ENCODE results near the gene DIS3L2. TPM values are rescaled to one million over a fixed set of nuclear protein-coding genes. Genes with fewer than 3 reads are reported as not detected.
"Not testable (repeated sequence)": the region's sequence is repeated elsewhere in the genome, so short reads cannot be mapped to it uniquely, and the experiment has no call there.

The DIS3L2 gene
- total RNA-seq, 1 experiment from 2014 or later, result 22.7 TPM

DNA sequence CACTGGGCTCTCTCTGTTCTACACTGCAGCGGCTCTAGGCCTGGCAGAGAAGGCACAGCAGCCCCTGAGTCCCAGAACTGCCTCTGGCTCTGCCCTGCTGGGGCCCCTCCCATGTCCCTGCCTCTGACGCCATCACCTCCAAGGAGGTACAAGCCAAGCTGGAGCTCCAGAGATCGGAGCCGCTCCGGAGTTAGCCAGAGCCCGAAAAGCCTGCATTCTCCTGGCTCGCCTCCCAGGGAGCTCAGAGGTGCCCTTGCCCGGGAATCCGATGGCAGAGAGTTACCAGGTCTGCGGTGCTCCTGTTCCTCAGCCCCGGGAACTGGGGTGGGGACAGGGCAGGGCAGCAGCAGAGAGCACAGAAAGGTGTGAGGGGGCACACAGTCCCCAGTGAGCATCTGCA lies 370.1 kb downstream of the DIS3L2 start:
- not testable (repeated sequence) for H3K27me3 ChIP-seq (ENCODE audit: control insufficient read depth, insufficient read depth, low read length); H3K4me3 ChIP-seq (ENCODE audit: insufficient read depth, low read depth, low read length); DNase-seq; H3K36me3 ChIP-seq (replicated peaks; ENCODE audit: control insufficient read depth, insufficient read depth, low read length)

DNA sequence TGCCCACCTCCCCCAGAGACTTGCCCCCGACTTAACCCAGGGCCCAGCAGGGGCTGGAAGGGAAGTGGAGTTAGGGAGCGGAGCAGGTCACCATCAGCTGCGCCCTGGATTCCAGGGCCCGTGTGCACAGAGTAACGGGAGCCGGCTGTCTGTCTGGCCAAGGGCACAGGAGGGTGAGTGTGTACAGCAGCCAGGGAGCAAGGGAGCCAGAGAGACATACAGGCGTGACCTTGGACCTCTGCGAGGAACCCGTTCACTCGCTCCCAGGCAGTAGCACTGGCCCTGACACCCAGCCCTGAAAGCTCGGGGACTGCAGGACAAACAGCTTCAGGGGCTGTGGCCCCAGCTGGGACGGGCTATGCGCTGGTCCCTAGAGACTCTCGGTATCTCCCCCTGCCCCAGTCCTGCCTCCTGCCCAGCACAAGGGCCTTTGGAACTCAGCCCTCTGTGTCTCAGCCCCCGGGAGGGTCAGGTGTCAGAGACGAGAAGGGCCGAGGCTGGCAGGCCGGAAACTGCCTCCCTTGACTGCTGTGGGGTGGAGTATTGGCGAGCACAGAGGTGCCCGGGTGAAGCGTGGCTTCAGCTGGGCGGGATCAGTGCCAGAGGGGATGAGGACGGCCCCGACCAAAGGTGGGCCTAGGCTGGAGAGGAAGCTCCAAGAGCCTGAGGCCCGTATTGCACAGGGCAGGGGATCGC lies 370.9 kb downstream of the DIS3L2 start:
- H3K27me3 ChIP-seq (ENCODE audit: control insufficient read depth, insufficient read depth, low read length); DNase-seq; H3K36me3 ChIP-seq (replicated peaks; ENCODE audit: control insufficient read depth, insufficient read depth, low read length); H3K4me3 ChIP-seq (ENCODE audit: insufficient read depth, low read depth, low read length): not testable (repeated sequence)

- no peak overlapping the region for H3K4me3 ChIP-seq (ENCODE audit: insufficient read depth, low read depth, low read length)
- H3K27me3 ChIP-seq (ENCODE audit: control insufficient read depth, insufficient read depth, low read length), result no peaks in the 10 kb centered on the region
- no peaks in the 10 kb centered on the region for H3K36me3 ChIP-seq (replicated peaks; ENCODE audit: control insufficient read depth, insufficient read depth, low read length)
- DNase-seq, result peak; percentile 54
Observed at GRCh38 chr2:232332940-232333259, 371.4 kb downstream of the DIS3L2 start.

DNA sequence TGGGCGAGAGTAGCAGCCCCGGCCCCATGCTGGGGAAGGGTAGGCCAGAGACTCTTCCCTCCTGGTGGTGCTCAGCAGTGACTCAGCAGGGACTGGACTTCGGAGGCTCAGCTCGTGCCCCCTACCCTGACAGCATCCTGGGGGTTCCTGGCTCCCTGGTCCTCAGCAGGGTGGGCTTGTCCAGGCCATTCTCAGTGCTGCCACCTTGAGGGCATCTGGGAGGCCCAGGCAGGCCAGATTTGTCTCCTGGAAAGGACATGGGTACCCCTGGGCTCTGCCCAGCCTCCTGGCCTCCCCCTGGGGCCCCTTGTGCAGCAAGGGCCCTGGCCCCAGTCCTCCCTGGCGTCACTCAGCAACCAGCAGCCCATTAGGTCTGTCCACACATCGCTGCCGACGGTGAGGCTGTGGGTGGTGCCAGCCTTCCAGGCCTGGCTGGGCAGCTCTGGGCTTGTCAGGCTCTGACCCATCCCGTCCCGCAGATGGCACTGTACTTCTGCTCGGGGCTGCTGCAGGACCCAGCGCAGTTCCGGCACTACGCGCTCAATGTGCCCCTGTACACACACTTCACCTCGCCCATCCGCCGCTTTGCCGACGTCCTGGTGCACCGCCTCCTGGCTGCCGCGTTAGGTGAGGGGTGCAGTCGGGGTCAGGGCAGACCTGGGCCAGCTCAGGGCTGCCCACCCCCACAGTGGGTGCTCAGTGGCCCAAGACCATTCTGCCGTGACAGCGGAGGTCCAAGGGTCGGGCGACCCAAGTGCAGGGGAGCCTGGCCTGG lies 372.0 kb downstream of the DIS3L2 start:
- peak; percentile 86 for DNase-seq
- Histone ChIP-seq H3K27me3 (ENCODE audit: control insufficient read depth, insufficient read depth, low read length) (no peaks in the 10 kb centered on the region), H3K36me3 (replicated peaks; ENCODE audit: control insufficient read depth, insufficient read depth, low read length) (no peaks in the 10 kb centered on the region), H3K4me3 (ENCODE audit: insufficient read depth, low read depth, low read length) (no peak overlapping the region)

GRCh38 chr2:232334136-232334884 lies 372.8 kb downstream of the DIS3L2 start:
- not testable (repeated sequence) for H3K4me3 ChIP-seq (ENCODE audit: insufficient read depth, low read depth, low read length); DNase-seq; H3K27me3 ChIP-seq (ENCODE audit: control insufficient read depth, insufficient read depth, low read length); H3K36me3 ChIP-seq (replicated peaks; ENCODE audit: control insufficient read depth, insufficient read depth, low read length)

- not testable (repeated sequence) for H3K36me3 ChIP-seq (replicated peaks; ENCODE audit: control insufficient read depth, insufficient read depth, low read length); H3K4me3 ChIP-seq (ENCODE audit: insufficient read depth, low read depth, low read length); H3K27me3 ChIP-seq (ENCODE audit: control insufficient read depth, insufficient read depth, low read length); DNase-seq
Observed at GRCh38 chr2:232334885-232335205, 373.3 kb downstream of the DIS3L2 start.

- H3K4me3 ChIP-seq (ENCODE audit: insufficient read depth, low read depth, low read length); H3K36me3 ChIP-seq (replicated peaks; ENCODE audit: control insufficient read depth, insufficient read depth, low read length); H3K27me3 ChIP-seq (ENCODE audit: control insufficient read depth, insufficient read depth, low read length): not testable (repeated sequence)
- peak; percentile 80 for DNase-seq
Observed at GRCh38 chr2:232335206-232335858, 373.8 kb downstream of the DIS3L2 start.

DNA sequence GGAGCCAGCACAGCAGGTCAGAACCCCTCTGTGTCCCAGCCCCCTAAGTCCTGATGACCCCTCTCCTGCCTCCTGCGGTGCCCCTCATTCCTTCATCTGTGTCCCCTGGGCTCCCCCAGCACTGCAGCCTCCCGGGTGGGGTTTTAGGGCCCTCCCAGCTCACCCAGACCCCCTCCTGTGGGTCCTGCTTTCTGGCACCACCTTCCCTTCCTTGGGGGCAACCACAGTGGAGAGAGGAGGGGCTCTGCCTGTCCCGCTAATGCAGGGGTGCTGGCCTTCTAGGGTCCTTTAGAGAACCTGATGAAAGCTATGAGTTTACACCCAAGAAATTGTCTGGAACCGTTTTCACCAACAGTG lies 374.3 kb downstream of the DIS3L2 start:
- no peaks in the 10 kb centered on the region for H3K27me3 ChIP-seq (ENCODE audit: control insufficient read depth, insufficient read depth, low read length)
- H3K36me3 ChIP-seq (replicated peaks; ENCODE audit: control insufficient read depth, insufficient read depth, low read length), result no peaks in the 10 kb centered on the region
- H3K4me3 ChIP-seq (ENCODE audit: insufficient read depth, low read depth, low read length), result no peak overlapping the region
- DNase-seq, result no peak

GRCh38 chr2:232336241-232336736 lies 374.8 kb downstream of the DIS3L2 start:
- Histone ChIP-seq H3K4me3 (ENCODE audit: insufficient read depth, low read depth, low read length) (no peak overlapping the region), H3K36me3 (replicated peaks; ENCODE audit: control insufficient read depth, insufficient read depth, low read length) (no peaks in the 10 kb centered on the region), H3K27me3 (ENCODE audit: control insufficient read depth, insufficient read depth, low read length) (no peaks in the 10 kb centered on the region)
- no peak for DNase-seq

GRCh38 chr2:232336981-232337720 lies 375.6 kb downstream of the DIS3L2 start:
- Histone ChIP-seq H3K36me3 (replicated peaks; ENCODE audit: control insufficient read depth, insufficient read depth, low read length) (no peaks in the 10 kb centered on the region), H3K4me3 (ENCODE audit: insufficient read depth, low read depth, low read length) (no peak overlapping the region), H3K27me3 (ENCODE audit: control insufficient read depth, insufficient read depth, low read length) (no peaks in the 10 kb centered on the region)
- no peak for DNase-seq

GRCh38 chr2:232338094-232338758 lies 376.7 kb downstream of the DIS3L2 start:
- not testable (repeated sequence) for H3K4me3 ChIP-seq (ENCODE audit: insufficient read depth, low read depth, low read length); H3K27me3 ChIP-seq (ENCODE audit: control insufficient read depth, insufficient read depth, low read length); H3K36me3 ChIP-seq (replicated peaks; ENCODE audit: control insufficient read depth, insufficient read depth, low read length); DNase-seq

- no peaks in the 10 kb centered on the region for H3K27me3 ChIP-seq (ENCODE audit: control insufficient read depth, insufficient read depth, low read length)
- H3K36me3 ChIP-seq (replicated peaks; ENCODE audit: control insufficient read depth, insufficient read depth, low read length), result no peaks in the 10 kb centered on the region
- no peak overlapping the region for H3K4me3 ChIP-seq (ENCODE audit: insufficient read depth, low read depth, low read length)
- no peak for DNase-seq
Observed at GRCh38 chr2:232338759-232339106, 377.2 kb downstream of the DIS3L2 start.

- H3K27me3 ChIP-seq (ENCODE audit: control insufficient read depth, insufficient read depth, low read length), result no peaks in the 10 kb centered on the region
- peak; percentile 89 for DNase-seq
- no peak overlapping the region for H3K4me3 ChIP-seq (ENCODE audit: insufficient read depth, low read depth, low read length)
- no peaks in the 10 kb centered on the region for H3K36me3 ChIP-seq (replicated peaks; ENCODE audit: control insufficient read depth, insufficient read depth, low read length)
Observed at GRCh38 chr2:232339121-232340081, 377.9 kb downstream of the DIS3L2 start.

Measured in H7 (cell line).